ENCODE measurements around the gene WWC2.

GRCh38 chr4:183326853-183327252 lies 227.8 kb downstream of the WWC2 start:
- TF ChIP-seq POLR2A (IDR thresholded peaks at IDR 0.05), result no peak
- no peak for TF ChIP-seq CTCF (IDR thresholded peaks at IDR 0.05)

Measured in Peyer's patch (tissue), 4 donors.